KMS-11 (cell line): ENCODE results near the gene PRR19.

Experiments
- H2AFZ ChIP-seq: fragments of 200-600 bp; sonication (generic); 2 replicates; pipeline ENCODE4 v1.6.1; 2016; ENCODE audit warnings: antibody characterized with exemption, mixed run types, low read depth
- H3K27ac ChIP-seq: fragments of 200-600 bp; sonication (generic); 2 replicates; pipeline ENCODE4 v1.6.1; 2016; ENCODE audit warnings: mild to moderate bottlenecking, mixed run types
- H3K27me3 ChIP-seq: fragments of 200-600 bp; sonication (generic); 2 replicates; pipeline ENCODE4 v1.6.1; 2017; ENCODE audit warnings: mild to moderate bottlenecking, low read depth, mixed run types, moderate library complexity; ENCODE audit not compliant: insufficient read depth
- H3K36me3 ChIP-seq: fragments of 200-600 bp; sonication (generic); 2 replicates; pipeline ENCODE4 v1.6.1; 2017; ENCODE audit warnings: mild to moderate bottlenecking, mixed run types; ENCODE audit not compliant: insufficient read depth
- H3K4me1 ChIP-seq: fragments of 200-600 bp; sonication (generic); 2 replicates; pipeline ENCODE4 v1.6.1; 2016; ENCODE audit warnings: mild to moderate bottlenecking, low read depth, mixed run types; ENCODE audit not compliant: poor library complexity, severe bottlenecking
- H3K4me2 ChIP-seq: fragments of 200-600 bp; sonication (generic); 2 replicates; pipeline ENCODE4 v1.7.0; 2016; ENCODE audit warnings: mild to moderate bottlenecking, mixed run types
- H3K4me3 ChIP-seq: fragments of 200-600 bp; sonication (generic); IDR thresholded peaks from 2 replicates; pipeline ENCODE4 v1.6.1; 2017; ENCODE audit warnings: low read depth, low read length, mixed read lengths; ENCODE audit not compliant: insufficient read depth
- H3K79me2 ChIP-seq: fragments of 200-600 bp; sonication (generic); 2 replicates; pipeline ENCODE4 v1.6.1; 2016; ENCODE audit warnings: low read depth, mixed run types; ENCODE audit not compliant: insufficient read depth
- H3K9ac ChIP-seq: fragments of 200-600 bp; sonication (generic); 2 replicates; pipeline ENCODE4 v1.6.1; 2016; ENCODE audit warnings: mild to moderate bottlenecking, mixed run types
- H4K20me1 ChIP-seq: fragments of 200-600 bp; sonication (generic); 2 replicates; pipeline ENCODE4 v1.6.1; 2016; ENCODE audit warnings: mild to moderate bottlenecking, mixed run types; ENCODE audit not compliant: insufficient read depth
- TF ChIP-seq, protein P1 (sequence below): fragments of 200-600 bp; sonication (generic); conservative IDR thresholded peaks from 2 replicates; pipeline ENCODE4 v1.6.1; 2017; ENCODE audit warnings: low read depth, mild to moderate bottlenecking, antibody characterized with exemption, low read length, moderate library complexity, mixed read lengths

Gene PRR19

DNA sequence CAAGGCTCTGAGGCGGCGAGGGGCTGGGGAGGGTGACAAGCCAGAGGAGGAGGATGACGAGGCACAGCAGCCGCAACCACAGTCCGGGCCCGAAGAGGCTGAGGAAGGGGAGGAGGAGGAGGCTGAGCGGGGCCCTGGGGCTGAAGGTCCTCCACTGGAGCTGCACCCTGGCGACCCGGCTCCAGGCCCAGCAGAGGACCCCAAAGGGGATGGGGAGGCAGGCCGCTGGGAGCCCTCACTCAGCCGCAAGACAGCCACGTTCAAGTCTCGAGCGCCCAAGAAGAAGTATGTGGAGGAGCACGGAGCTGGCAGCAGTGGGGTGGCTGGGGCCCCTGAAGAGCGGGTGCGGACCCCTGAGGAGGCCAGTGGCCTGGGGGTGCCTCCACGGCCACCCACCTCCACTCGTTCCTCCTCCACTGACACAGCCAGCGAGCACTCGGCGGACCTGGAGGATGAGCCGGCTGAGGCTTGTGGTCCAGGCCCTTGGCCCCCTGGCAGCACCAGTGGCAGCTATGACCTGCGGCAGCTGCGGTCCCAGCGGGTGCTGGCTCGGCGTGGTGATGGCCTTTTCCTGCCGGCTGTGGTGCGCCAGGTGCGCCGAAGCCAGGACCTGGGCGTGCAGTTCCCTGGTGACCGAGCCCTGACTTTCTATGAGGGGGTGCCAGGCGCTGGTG is 29.9 kb upstream of the PRR19 start:
- peaks cover 30% of the 10 kb centered on the region; the same call in 1 of the 2 replicates for H3K79me2 ChIP-seq
- H4K20me1 ChIP-seq: no peaks in the 10 kb centered on the region
- peaks cover 15% of the 10 kb centered on the region for H3K4me1 ChIP-seq
- no peaks in the 10 kb centered on the region for H3K27me3 ChIP-seq
- H3K27ac ChIP-seq: no peak overlapping the region
- no peak overlapping the region for H2AFZ ChIP-seq
- TF ChIP-seq, protein P1, sequence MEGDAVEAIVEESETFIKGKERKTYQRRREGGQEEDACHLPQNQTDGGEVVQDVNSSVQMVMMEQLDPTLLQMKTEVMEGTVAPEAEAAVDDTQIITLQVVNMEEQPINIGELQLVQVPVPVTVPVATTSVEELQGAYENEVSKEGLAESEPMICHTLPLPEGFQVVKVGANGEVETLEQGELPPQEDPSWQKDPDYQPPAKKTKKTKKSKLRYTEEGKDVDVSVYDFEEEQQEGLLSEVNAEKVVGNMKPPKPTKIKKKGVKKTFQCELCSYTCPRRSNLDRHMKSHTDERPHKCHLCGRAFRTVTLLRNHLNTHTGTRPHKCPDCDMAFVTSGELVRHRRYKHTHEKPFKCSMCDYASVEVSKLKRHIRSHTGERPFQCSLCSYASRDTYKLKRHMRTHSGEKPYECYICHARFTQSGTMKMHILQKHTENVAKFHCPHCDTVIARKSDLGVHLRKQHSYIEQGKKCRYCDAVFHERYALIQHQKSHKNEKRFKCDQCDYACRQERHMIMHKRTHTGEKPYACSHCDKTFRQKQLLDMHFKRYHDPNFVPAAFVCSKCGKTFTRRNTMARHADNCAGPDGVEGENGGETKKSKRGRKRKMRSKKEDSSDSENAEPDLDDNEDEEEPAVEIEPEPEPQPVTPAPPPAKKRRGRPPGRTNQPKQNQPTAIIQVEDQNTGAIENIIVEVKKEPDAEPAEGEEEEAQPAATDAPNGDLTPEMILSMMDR: no peak
- no peak overlapping the region for H3K9ac ChIP-seq
- H3K4me3 ChIP-seq: no peak overlapping the region
- no peak overlapping the region; the same call in 1 of the 2 replicates for H3K4me2 ChIP-seq
- no peaks in the 10 kb centered on the region for H3K36me3 ChIP-seq

DNA sequence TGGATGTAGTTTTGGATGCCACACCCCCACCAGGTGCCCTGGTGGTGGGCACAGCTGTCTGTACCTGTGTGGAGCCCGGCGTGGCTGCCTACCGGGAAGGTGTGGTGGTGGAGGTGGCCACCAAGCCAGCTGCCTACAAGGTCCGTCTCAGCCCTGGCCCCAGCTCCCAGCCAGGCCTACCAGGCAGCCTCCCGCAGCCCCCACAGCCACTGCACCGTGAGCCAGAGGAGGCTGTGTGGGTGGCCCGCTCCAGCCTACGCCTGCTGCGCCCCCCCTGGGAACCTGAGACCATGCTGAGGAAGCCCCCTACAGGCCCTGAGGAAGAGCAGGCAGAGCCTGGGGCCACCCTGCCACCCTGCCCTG is 29.4 kb upstream of the PRR19 start:
- Histone ChIP-seq H3K79me2 (peaks cover 30% of the 10 kb centered on the region; the same call in 1 of the 2 replicates), H3K4me2 (no peak overlapping the region), H3K36me3 (no peaks in the 10 kb centered on the region), H4K20me1 (no peaks in the 10 kb centered on the region), H3K27ac (no peak overlapping the region), H2AFZ (no peak overlapping the region), H3K27me3 (no peaks in the 10 kb centered on the region), H3K4me1 (peaks cover 12% of the 10 kb centered on the region), H3K4me3 (no peak overlapping the region), H3K9ac (no peak overlapping the region)
- TF ChIP-seq, protein P1: no peak

DNA sequence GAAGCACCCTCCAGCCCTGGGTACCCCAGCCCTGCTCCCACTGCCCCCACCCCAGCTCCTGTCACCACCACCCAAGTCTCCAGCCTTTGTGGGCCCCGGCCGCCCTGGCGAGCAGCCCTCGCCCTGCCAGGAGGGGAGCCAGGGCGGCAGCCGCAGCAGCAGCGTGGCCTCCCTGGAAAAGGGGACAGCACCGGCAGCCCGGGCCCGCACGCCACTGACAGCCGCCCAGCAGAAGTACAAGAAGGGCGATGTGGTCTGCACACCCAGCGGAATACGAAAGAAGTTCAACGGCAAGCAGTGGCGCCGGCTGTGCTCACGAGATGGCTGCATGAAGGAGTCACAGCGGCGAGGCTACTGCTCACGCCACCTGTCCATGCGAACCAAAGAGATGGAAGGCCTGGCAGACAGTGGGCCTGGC is 28.9 kb upstream of the PRR19 start:
- H3K27ac ChIP-seq: no peak overlapping the region
- no peaks in the 10 kb centered on the region for H4K20me1 ChIP-seq
- peaks cover 15% of the 10 kb centered on the region for H3K4me1 ChIP-seq
- no peak overlapping the region for H3K9ac ChIP-seq
- H3K4me3 ChIP-seq: no peak overlapping the region
- H2AFZ ChIP-seq: no peak overlapping the region
- TF ChIP-seq, protein P1: no peak
- no peak overlapping the region for H3K4me2 ChIP-seq
- peaks cover 30% of the 10 kb centered on the region; the same call in 1 of the 2 replicates for H3K79me2 ChIP-seq
- H3K36me3 ChIP-seq: no peaks in the 10 kb centered on the region
- H3K27me3 ChIP-seq: no peaks in the 10 kb centered on the region

DNA sequence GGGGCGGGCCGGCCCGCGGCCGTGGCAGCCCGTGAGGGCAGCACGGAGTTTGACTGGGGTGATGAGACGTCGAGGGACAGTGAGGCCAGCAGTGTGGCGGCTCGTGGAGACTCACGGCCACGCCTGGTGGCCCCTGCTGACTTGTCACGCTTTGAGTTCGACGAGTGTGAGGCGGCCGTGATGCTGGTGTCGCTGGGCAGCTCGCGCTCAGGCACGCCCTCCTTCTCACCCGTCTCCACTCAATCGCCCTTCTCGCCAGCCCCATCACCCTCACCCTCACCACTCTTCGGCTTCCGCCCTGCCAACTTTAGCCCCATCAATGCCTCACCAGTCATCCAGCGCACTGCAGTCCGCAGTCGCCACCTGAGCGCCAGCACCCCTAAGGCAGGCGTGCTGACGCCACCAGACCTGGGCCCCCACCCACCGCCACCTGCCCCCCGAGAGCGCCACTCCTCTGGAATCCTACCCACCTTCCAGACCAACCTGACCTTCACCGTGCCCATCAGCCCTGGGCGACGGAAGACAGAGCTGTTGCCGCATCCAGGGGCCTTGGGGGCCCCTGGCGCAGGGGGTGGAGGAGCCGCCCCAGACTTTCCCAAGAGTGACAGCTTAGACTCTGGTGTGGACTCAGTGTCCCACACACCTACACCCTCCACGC is 28.4 kb upstream of the PRR19 start:
- peaks cover 20% of the 10 kb centered on the region for H3K4me1 ChIP-seq

More for the DNA sequence above, 28.4 kb upstream of the PRR19 start:
- H3K27ac ChIP-seq: no peak overlapping the region
- no peak overlapping the region for H2AFZ ChIP-seq
- TF ChIP-seq, protein P1: no peak
- no peaks in the 10 kb centered on the region for H4K20me1 ChIP-seq
- H3K4me3 ChIP-seq: no peak overlapping the region
- no peak overlapping the region for H3K4me2 ChIP-seq
- H3K79me2 ChIP-seq: peaks cover 30% of the 10 kb centered on the region; the same call in 1 of the 2 replicates
- no peaks in the 10 kb centered on the region for H3K36me3 ChIP-seq
- H3K9ac ChIP-seq: no peak overlapping the region
- no peaks in the 10 kb centered on the region for H3K27me3 ChIP-seq
